Measurements from ENCODE around the gene RHOBTB3. TPM values are rescaled to one million over a fixed set of nuclear protein-coding genes. Genes with fewer than 3 reads are reported as not detected.

The RHOBTB3 gene
- total and polyA plus RNA-seq, 2 donors (not counting 1 experiment from before 2014, with no cell fraction given): 337 to 338 TPM

DNA sequence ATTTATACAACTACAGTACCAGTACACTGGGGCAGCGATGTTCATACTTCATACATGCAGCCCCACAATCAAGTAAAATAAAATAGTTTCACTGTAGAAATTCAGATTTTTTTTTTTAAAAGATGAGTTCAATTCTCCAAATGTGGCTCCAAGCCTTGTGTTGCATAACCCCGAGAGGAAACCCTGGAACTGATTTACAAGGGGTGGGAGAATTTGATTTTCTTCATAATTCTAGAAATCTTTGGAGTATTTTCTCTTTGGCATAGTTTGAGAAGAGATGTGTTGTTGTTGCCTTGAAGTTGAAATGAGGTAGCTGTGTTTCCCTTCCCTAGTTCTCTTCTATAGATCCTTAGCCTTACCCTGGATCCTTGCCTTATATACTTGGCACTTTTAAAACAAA is 3.1 kb downstream of the RHOBTB3 start:
- H4K20me1 ChIP-seq (ENCODE audit: control insufficient read depth, extremely low read depth, insufficient read depth, low read length): no peaks in the 10 kb centered on the region
- peak; percentile 8 to 37 for DNase-seq (ENCODE audit: low read depth in 2 of 2)
- H3K27ac ChIP-seq (ENCODE audit: insufficient read depth, low read length): peak overlapping the region; percentile 49
- peaks cover 66% of the 10 kb centered on the region for H3K79me2 ChIP-seq (ENCODE audit: control insufficient read depth, insufficient read depth, low read length)
- no peak overlapping the region for H2AFZ ChIP-seq (ENCODE audit: low read length)
- H3K36me3 ChIP-seq (ENCODE audit: control insufficient read depth, insufficient read depth, low read length): peaks cover 9% of the 10 kb centered on the region
- peak overlapping the region; percentile 20 for H3K9ac ChIP-seq (ENCODE audit: insufficient read depth, low read length)
- TF ChIP-seq EZH2 (IDR thresholded peaks at IDR 0.05; ENCODE audit: low read length, missing control alignments) (no peak), CTCF (conservative IDR thresholded peaks at IDR 0.05 in 1 of 2, IDR thresholded peaks at IDR 0.05 in 1 of 2; ENCODE audit: low read depth in 1 of 2, low read length in 2 of 2) (no peak)
- no peaks in the 10 kb centered on the region for H3K27me3 ChIP-seq (ENCODE audit: control insufficient read depth, insufficient read depth, low read length)
- peaks cover 6% of the 10 kb centered on the region for H3K4me1 ChIP-seq (ENCODE audit: control insufficient read depth, extremely low read depth, insufficient read depth, low read length)
- H3K4me3 ChIP-seq (replicated peaks in 1 of 4; ENCODE audit: control extremely low read depth in 1 of 4, insufficient read depth in 1 of 4, low read depth in 3 of 4, low read length in 4 of 4): peak overlapping the region; percentile 88 to 98 (median 96)
- peak overlapping the region; percentile 74 for H3K4me2 ChIP-seq (ENCODE audit: extremely low read depth, insufficient read depth, low read length)
- H3K9me3 ChIP-seq (ENCODE audit: control insufficient read depth, insufficient read depth, low read depth, low read length): no peaks in the 10 kb centered on the region

GRCh38 chr5:95734906-95735305 is 3.8 kb downstream of the RHOBTB3 start:
- Histone ChIP-seq H3K9ac (ENCODE audit: insufficient read depth, low read length) (no peak overlapping the region), H3K4me2 (ENCODE audit: extremely low read depth, insufficient read depth, low read length) (peak overlapping the region; percentile 74), H4K20me1 (ENCODE audit: control insufficient read depth, extremely low read depth, insufficient read depth, low read length) (no peaks in the 10 kb centered on the region), H3K27ac (ENCODE audit: insufficient read depth, low read length) (peak overlapping the region; percentile 49), H3K4me3 (replicated peaks in 1 of 4; ENCODE audit: control extremely low read depth in 1 of 4, insufficient read depth in 1 of 4, low read depth in 3 of 4, low read length in 4 of 4) (peak overlapping the region; percentile 88 to 98 (median 96)), H3K27me3 (ENCODE audit: control insufficient read depth, insufficient read depth, low read length) (no peaks in the 10 kb centered on the region), H3K9me3 (ENCODE audit: control insufficient read depth, insufficient read depth, low read depth, low read length) (no peaks in the 10 kb centered on the region), H3K36me3 (ENCODE audit: control insufficient read depth, insufficient read depth, low read length) (peaks cover 13% of the 10 kb centered on the region), H2AFZ (ENCODE audit: low read length) (no peak overlapping the region), H3K4me1 (ENCODE audit: control insufficient read depth, extremely low read depth, insufficient read depth, low read length) (peaks cover 6% of the 10 kb centered on the region), H3K79me2 (ENCODE audit: control insufficient read depth, insufficient read depth, low read length) (peaks cover 66% of the 10 kb centered on the region)
- DNase-seq (ENCODE audit: low read depth in 2 of 2): peak; percentile 90 to 95
- no peak for TF ChIP-seq CTCF (conservative IDR thresholded peaks at IDR 0.05 in 1 of 2, IDR thresholded peaks at IDR 0.05 in 1 of 2; ENCODE audit: low read depth in 1 of 2, low read length in 2 of 2)
- no peak for TF ChIP-seq EZH2 (IDR thresholded peaks at IDR 0.05; ENCODE audit: low read length, missing control alignments)

- Histone ChIP-seq H2AFZ (ENCODE audit: low read length) (no peak overlapping the region), H3K4me3 (replicated peaks in 1 of 4; ENCODE audit: control extremely low read depth in 1 of 4, insufficient read depth in 1 of 4, low read depth in 3 of 4, low read length in 4 of 4) (peak overlapping the region; percentile 88 to 98 (median 96)), H3K9ac (ENCODE audit: insufficient read depth, low read length) (no peak overlapping the region), H4K20me1 (ENCODE audit: control insufficient read depth, extremely low read depth, insufficient read depth, low read length) (no peaks in the 10 kb centered on the region), H3K27me3 (ENCODE audit: control insufficient read depth, insufficient read depth, low read length) (no peaks in the 10 kb centered on the region), H3K79me2 (ENCODE audit: control insufficient read depth, insufficient read depth, low read length) (peaks cover 66% of the 10 kb centered on the region), H3K4me2 (ENCODE audit: extremely low read depth, insufficient read depth, low read length) (peak overlapping the region; percentile 74), H3K9me3 (ENCODE audit: control insufficient read depth, insufficient read depth, low read depth, low read length) (no peaks in the 10 kb centered on the region), H3K4me1 (ENCODE audit: control insufficient read depth, extremely low read depth, insufficient read depth, low read length) (peaks cover 5% of the 10 kb centered on the region), H3K27ac (ENCODE audit: insufficient read depth, low read length) (peak overlapping the region; percentile 49), H3K36me3 (ENCODE audit: control insufficient read depth, insufficient read depth, low read length) (peaks cover 13% of the 10 kb centered on the region)
- peak; percentile 38 to 42 for DNase-seq (ENCODE audit: low read depth in 2 of 2)
- no peak for TF ChIP-seq CTCF (conservative IDR thresholded peaks at IDR 0.05 in 1 of 2, IDR thresholded peaks at IDR 0.05 in 1 of 2; ENCODE audit: low read depth in 1 of 2, low read length in 2 of 2)
- TF ChIP-seq EZH2 (IDR thresholded peaks at IDR 0.05; ENCODE audit: low read length, missing control alignments): no peak
Observed at GRCh38 chr5:95735406-95735805, 4.3 kb downstream of the RHOBTB3 start.

Data from fibroblast of lung (primary cell).